SK-N-MC (cell line): ENCODE measurements around the gene SLAIN2.

Experiments used
- EZH2 ChIP-seq: fragments of 200-600 bp; sonication (generic); IDR thresholded peaks from one replicate; pipeline ENCODE4 v1.6.1; 2017; ENCODE audit warnings: antibody characterized with exemption
- FOXP2 ChIP-seq: optimal IDR thresholded peaks from 2 replicates; pipeline ENCODE3; 2011; ENCODE audit warnings: mild to moderate bottlenecking, moderate library complexity; ENCODE audit not compliant: insufficient read depth; ENCODE audit errors: extremely low read length, control extremely low read depth
- POLR2AphosphoS5 ChIP-seq: IDR thresholded peaks from 2 replicates; pipeline ENCODE4 v1.6.1; 2012; ENCODE audit warnings: mild to moderate bottlenecking, low read depth, low read length, borderline replicate concordance

- TF ChIP-seq POLR2AphosphoS5 (no peak), EZH2 (no peak), FOXP2 (no peak)
Measured at GRCh38 chr4:48432017-48432416, 90.7 kb downstream of the SLAIN2 start.
